ENCODE measurements around the gene UBL4A. TPM values are rescaled to one million over a fixed set of nuclear protein-coding genes. Genes with fewer than 3 reads are reported as not detected.
A peak's percentile ranks its signal among the peaks of the same experiment; 100 is the strongest.

The UBL4A gene
- polyA plus RNA-seq, 2 of the 4 experiments (the other 2 are of a cell fraction): 26.4 to 37.7 TPM

DNA sequence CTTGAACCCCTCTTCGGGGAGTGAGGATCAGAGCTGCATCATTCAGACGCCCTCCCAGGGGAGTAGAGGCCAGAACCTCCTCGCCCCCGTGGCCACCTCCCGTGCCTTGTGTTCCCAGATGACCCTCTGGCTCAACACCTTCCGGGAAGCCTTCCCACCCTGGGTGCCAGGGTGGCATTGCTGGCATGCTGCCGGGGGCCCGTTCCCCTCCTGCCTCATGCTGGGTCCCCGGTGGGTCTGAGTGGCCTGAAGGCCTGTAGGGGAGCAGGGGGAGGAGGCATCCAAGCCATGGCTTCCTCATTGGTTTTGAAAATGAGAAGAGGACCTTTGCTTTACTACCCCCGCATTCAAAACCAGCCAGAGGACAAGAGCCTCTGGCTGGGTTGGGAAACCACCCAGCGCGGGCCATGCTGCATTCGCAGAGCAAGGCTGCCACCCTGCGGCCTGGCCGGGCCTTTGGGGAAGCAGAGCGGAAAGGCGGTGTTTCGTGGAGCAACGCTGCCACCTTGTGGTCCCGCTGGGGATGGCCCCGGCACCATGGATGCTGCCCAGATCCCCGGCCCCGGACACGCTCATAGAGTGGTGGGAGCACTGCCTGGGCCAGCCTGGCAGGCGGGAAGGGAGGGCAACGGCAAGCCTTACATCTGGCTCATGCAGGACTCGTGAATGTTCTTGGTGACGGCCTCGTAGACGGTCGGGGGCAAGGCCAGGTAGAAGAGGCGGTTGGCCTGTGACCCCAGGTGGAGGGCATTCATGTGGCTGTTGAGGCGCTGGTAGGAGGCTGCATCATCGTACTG is 48.3 kb upstream of the UBL4A start:
- Histone ChIP-seq H3K4me2 (peak overlapping the region; percentile 90), H3K4me1 (peaks cover 100% of the 10 kb centered on the region), H3K4me3 (peak overlapping the region; percentile 18; the same call in 1 of the 3 replicates), H3K27ac (peak overlapping the region; percentile 98 to 100), H3K9me3 (no peaks in the 10 kb centered on the region)
- DNase-seq (ENCODE audit: low read depth in 1 of 2, low spot score in 1 of 2): peak; percentile 59 to 89
- ChIA-PET CTCF (interaction anchor here (0.8 to 6.4 kb wide), 13 partner anchors 7 to 178 kb away, joined by 3 to 55 read pairs (median 3); partner anchors contain the start of gene FLNA), POLR2A (no interaction called here)
- 18% methylated on average over 3 of the region's 34 CpGs for WGBS (ENCODE audit: missing lambda C conversion rate)
- ATAC-seq: peak; percentile 62 to 79
- FAIRE-seq: peak; percentile 97
- TF ChIP-seq PHF8 (IDR thresholded peaks at IDR 0.05; ENCODE audit: borderline replicate concordance, low read depth) (no peak), HOXB13 (CRISPR knock-in tag; IDR thresholded peaks at IDR 0.05; ENCODE audit: low read depth) (no peak), ZFP36 (IDR thresholded peaks at IDR 0.05; ENCODE audit: borderline replicate concordance, partially characterized antibody) (no peak), EHMT2 (IDR thresholded peaks at IDR 0.05; ENCODE audit: low read depth) (no peak), EHF (CRISPR knock-in tag; IDR thresholded peaks at IDR 0.05) (no peak), KDM5A (IDR thresholded peaks at IDR 0.05) (no peak), FOXS1 (CRISPR knock-in tag; IDR thresholded peaks at IDR 0.05) (no peak), NFE2L2 (conservative IDR thresholded peaks at IDR 0.05; ENCODE audit: low read length) (no peak), POLR2AphosphoS2 (conservative IDR thresholded peaks at IDR 0.05; ENCODE audit: low read length) (0 out of 2 replicates have a peak, but pooled peaks have one; percentile 20), CBX8 (IDR thresholded peaks at IDR 0.05) (no peak), MAZ (IDR thresholded peaks at IDR 0.05; ENCODE audit: borderline replicate concordance, low read depth, low read length) (no peak), RAD21 (conservative IDR thresholded peaks at IDR 0.05 in 1 of 2, IDR thresholded peaks at IDR 0.05 in 1 of 2) (peak; percentile 74 to 81), NR3C1 (IDR thresholded peaks at IDR 0.05) (no peak), KDM1A (IDR thresholded peaks at IDR 0.05; ENCODE audit: low read depth) (no peak), GATA3 (IDR thresholded peaks at IDR 0.05; ENCODE audit: borderline replicate concordance) (peak; percentile 29; the same call in 1 of the 2 replicates), EP300 (IDR thresholded peaks at IDR 0.05) (no peak), TP53 (CRISPR knock-in tag; IDR thresholded peaks at IDR 0.05) (no peak), TFCP2L1 (CRISPR knock-in tag; IDR thresholded peaks at IDR 0.05) (no peak), HOXA7 (CRISPR knock-in tag; IDR thresholded peaks at IDR 0.05) (no peak), JUN (IDR thresholded peaks at IDR 0.05) (peak; percentile 28 to 30; a peak in 4 of 5 replicates), ESRRA (IDR thresholded peaks at IDR 0.05; ENCODE audit: borderline replicate concordance, low read length) (no peak), HEYL (CRISPR knock-in tag; IDR thresholded peaks at IDR 0.05) (no peak), FOSB (CRISPR knock-in tag; IDR thresholded peaks at IDR 0.05) (no peak), POLR2A (IDR thresholded peaks at IDR 0.05; ENCODE audit: low read length) (no peak), MYC (IDR thresholded peaks at IDR 0.05; ENCODE audit: borderline replicate concordance, low read length) (peak; percentile 51; the same call in 1 of the 2 replicates)
- TF ChIP-seq, protein P1, sequence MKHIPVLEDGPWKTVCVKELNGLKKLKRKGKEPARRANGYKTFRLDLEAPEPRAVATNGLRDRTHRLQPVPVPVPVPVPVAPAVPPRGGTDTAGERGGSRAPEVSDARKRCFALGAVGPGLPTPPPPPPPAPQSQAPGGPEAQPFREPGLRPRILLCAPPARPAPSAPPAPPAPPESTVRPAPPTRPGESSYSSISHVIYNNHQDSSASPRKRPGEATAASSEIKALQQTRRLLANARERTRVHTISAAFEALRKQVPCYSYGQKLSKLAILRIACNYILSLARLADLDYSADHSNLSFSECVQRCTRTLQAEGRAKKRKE (CRISPR knock-in tag; IDR thresholded peaks at IDR 0.05; ENCODE audit: low read depth): no peak
- TF ChIP-seq, protein P2, sequence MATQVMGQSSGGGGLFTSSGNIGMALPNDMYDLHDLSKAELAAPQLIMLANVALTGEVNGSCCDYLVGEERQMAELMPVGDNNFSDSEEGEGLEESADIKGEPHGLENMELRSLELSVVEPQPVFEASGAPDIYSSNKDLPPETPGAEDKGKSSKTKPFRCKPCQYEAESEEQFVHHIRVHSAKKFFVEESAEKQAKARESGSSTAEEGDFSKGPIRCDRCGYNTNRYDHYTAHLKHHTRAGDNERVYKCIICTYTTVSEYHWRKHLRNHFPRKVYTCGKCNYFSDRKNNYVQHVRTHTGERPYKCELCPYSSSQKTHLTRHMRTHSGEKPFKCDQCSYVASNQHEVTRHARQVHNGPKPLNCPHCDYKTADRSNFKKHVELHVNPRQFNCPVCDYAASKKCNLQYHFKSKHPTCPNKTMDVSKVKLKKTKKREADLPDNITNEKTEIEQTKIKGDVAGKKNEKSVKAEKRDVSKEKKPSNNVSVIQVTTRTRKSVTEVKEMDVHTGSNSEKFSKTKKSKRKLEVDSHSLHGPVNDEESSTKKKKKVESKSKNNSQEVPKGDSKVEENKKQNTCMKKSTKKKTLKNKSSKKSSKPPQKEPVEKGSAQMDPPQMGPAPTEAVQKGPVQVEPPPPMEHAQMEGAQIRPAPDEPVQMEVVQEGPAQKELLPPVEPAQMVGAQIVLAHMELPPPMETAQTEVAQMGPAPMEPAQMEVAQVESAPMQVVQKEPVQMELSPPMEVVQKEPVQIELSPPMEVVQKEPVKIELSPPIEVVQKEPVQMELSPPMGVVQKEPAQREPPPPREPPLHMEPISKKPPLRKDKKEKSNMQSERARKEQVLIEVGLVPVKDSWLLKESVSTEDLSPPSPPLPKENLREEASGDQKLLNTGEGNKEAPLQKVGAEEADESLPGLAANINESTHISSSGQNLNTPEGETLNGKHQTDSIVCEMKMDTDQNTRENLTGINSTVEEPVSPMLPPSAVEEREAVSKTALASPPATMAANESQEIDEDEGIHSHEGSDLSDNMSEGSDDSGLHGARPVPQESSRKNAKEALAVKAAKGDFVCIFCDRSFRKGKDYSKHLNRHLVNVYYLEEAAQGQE (IDR thresholded peaks at IDR 0.05): no peak
- TF ChIP-seq, protein P3, sequence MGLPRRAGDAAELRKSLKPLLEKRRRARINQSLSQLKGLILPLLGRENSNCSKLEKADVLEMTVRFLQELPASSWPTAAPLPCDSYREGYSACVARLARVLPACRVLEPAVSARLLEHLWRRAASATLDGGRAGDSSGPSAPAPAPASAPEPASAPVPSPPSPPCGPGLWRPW (IDR thresholded peaks at IDR 0.05): no peak
- TF ChIP-seq, protein P4, sequence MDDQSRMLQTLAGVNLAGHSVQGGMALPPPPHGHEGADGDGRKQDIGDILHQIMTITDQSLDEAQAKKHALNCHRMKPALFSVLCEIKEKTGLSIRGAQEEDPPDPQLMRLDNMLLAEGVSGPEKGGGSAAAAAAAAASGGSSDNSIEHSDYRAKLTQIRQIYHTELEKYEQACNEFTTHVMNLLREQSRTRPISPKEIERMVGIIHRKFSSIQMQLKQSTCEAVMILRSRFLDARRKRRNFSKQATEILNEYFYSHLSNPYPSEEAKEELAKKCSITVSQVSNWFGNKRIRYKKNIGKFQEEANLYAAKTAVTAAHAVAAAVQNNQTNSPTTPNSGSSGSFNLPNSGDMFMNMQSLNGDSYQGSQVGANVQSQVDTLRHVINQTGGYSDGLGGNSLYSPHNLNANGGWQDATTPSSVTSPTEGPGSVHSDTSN (IDR thresholded peaks at IDR 0.05): no peak
- TF ChIP-seq, protein P5, sequence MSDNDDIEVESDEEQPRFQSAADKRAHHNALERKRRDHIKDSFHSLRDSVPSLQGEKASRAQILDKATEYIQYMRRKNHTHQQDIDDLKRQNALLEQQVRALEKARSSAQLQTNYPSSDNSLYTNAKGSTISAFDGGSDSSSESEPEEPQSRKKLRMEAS (IDR thresholded peaks at IDR 0.05): peak; percentile 88
- TF ChIP-seq, protein P6, sequence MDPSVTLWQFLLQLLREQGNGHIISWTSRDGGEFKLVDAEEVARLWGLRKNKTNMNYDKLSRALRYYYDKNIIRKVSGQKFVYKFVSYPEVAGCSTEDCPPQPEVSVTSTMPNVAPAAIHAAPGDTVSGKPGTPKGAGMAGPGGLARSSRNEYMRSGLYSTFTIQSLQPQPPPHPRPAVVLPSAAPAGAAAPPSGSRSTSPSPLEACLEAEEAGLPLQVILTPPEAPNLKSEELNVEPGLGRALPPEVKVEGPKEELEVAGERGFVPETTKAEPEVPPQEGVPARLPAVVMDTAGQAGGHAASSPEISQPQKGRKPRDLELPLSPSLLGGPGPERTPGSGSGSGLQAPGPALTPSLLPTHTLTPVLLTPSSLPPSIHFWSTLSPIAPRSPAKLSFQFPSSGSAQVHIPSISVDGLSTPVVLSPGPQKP (IDR thresholded peaks at IDR 0.05; ENCODE audit: low read depth, low read length): no peak
- TF ChIP-seq, protein P7, sequence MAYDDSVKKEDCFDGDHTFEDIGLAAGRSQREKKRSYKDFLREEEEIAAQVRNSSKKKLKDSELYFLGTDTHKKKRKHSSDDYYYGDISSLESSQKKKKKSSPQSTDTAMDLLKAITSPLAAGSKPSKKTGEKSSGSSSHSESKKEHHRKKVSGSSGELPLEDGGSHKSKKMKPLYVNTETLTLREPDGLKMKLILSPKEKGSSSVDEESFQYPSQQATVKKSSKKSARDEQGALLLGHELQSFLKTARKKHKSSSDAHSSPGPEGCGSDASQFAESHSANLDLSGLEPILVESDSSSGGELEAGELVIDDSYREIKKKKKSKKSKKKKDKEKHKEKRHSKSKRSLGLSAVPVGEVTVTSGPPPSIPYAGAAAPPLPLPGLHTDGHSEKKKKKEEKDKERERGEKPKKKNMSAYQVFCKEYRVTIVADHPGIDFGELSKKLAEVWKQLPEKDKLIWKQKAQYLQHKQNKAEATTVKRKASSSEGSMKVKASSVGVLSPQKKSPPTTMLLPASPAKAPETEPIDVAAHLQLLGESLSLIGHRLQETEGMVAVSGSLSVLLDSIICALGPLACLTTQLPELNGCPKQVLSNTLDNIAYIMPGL (CRISPR knock-in tag; IDR thresholded peaks at IDR 0.05; ENCODE audit: borderline replicate concordance): no peak

All from A549 (cell line).